Measurements from ENCODE around the gene FNDC3B.

FNDC3B gene

DNA sequence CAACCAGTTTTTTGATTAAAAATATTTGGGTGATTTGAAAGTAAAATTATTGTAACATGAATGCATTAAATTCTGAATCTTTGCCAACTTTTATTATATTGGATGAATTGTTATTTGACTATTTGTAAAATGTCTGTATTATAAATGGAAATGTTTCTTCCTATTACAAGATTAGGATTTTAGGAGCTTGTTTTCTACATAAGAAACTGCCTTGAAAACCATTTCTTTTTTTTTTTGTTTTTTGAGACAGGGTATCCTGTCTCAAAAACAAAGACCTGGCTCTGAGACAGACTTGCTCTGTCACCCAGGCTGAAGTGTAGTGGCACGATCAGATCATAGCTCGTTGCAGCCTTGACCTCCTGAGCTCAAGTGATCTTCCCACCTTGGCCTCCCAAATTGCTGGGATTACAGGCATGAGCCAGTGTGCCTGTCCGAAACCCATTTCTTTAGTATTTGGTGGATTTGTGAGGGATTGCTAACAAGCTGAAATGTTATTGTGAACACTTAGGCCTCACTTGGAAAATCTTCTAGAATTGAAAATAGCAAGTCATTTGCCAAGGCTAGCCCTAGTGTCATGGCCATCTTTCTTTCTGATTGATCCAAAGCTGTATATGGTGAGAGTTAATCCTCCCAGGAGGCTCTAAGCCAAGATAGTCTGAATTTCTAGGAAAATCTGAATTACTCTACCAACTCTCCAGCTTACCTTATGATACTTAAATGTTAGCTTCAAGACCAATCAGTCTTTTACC, 100.3 kb downstream of the FNDC3B start:
- DNase-seq = no peak

DNA sequence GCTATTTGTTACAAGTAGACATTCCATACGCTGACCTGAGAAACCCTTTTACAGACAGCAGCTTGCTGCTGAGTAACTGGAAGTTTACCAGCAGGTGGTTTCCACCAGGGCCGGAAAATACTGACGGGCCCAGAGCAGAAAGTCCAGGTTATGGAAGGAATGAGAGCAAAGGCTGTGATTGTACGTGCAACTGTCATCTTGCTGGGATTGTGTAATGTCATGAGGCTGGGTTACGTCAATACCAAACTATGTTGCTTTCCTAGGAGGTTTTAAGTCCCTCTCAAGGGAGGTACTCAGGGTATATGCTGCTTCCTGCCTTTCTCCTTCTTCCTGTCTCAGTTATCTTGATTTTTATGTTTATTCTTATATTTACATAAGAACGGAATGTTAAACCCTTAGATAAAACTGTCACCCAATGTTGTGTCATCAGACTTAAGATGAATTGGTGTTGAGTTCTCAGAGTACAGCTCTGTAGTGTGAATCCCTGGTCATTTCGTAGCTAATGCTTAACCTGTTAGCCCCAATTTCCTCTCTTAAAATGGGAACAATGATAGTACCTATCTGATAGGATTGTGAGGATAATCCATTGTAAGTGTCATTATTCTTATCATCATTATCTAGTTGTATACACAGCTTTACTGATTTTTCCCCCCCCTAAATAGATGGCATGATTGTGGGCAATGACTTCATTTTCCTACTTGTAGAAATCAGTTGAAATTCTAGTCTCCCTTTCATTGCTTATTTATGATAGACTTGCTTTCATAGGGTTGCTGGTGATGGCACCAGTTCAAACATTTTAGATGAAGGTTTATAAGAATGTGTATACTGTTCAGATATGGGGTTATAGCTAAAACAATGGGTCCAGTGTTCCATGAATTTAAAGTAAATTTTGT, 101.4 kb downstream of the FNDC3B start:
- no peak for DNase-seq

DNA sequence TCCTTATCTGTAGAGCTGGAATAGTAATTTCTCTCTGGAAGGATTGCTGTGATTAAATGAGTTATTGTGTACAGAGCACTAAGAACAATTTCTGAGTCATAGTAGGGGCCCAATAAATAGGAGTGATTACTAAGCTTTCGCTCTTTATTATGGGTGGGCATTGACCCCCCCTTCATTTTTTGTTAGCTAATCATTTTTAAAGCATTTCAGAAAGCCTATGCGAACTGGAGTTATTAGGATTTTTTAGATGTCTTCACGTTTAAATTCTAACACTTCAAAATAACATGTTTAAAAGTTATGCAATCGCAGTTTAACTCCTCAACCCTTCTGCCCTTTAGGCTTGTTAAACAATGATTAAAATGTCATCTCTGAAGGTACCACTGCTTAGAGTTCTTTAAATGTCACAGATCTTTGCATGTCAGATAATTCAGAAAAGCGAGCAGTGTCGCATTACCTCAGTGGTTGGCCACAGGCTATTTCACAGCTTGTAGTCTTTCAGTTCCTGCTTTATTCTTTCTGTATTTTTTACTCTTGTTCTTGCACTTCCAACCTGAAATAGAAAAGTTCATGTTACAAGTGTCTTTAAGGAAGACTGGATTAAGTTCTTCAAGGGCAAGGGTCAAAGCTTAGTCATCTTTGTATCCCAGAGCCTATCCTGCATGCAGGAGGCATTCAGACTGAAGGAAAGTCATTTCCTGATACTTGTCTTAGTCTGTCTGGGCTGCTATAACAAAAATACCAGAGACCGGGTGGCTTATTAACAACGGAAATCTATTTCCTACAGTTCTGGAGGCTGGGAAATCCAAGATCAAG, 102.9 kb downstream of the FNDC3B start:
- no peak for DNase-seq

DNA sequence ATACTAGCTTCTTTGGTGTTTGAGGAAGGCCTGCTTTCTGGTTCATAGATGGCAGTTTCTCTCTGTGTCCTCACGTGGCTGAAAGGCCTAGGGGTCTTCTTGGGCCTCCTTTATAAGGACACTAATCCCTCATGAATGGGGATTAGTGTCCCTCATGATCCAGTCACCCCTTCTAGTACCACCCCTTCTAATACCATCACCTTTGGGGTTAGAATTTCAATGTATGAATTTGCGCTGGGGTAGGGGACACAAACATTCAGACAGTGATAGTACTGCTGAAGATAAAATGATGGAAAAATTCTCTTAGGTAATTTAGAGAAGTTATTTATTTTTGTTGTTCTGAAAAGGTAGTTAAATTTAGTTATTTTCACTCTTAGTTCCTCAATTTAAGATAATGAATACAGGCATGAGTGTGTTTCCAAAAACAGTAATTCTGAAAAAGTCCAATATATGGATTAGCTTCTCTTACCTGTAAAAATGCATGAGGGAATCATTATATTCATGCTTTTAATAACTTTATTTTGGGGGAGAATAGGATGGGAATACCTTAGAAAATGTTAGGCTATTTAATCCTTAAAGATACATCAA, 103.6 kb downstream of the FNDC3B start:
- no peak for DNase-seq

DNA sequence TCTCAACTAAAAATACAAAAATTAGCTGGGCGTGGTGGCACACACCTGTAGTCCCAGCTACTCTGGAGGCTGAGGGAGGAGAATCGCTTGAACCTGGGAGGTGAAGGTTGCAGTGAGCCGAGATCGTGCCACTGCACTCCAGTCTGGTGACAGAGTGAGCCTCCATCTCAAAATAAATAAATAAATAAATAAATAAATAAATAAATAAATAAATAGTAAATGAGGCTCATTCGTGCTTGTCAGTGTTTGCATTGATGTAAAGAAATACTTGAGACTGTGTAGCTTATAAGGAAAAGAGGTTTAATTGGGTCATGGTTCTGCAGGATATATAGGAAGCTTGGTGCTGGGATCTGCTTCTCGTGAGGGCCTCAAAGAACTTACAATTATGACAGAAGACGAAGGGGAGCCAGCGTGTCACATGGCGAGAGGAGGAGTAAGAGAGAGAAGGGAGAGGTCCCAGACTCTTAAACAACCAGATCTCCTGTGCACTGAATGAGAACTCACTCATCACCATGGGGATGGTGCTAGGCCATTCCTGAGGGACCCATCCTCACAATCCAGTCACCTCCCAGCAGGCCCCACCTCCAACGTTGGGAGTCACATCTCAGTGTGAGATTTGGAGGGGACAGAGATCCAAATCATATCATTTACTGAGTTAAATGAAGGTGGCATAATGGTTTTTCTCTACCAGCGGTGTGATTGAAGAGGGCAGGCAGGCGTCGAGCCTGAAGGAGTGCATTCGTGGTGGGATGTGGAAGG, 104.5 kb downstream of the FNDC3B start:
- no peak for DNase-seq

DNA sequence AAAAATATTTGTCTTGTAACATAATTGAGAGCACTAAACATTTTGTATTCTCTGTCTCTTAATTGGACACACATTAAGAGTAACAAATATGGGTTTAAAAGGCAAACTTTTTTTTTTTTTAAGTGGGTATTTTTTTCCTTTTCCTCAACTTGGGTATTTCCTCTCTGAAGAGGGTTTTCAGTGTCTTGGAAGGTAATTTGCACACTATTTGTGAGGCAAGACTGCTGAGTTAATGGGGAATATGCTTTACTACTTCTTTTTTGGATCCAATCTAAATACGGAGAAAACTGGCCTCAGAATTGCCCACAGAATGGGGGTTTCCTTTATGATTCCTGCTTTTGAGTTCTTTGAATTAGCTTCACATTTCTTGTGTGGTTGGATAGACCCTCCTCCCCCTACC, 105.2 kb downstream of the FNDC3B start:
- no peak for DNase-seq

DNA sequence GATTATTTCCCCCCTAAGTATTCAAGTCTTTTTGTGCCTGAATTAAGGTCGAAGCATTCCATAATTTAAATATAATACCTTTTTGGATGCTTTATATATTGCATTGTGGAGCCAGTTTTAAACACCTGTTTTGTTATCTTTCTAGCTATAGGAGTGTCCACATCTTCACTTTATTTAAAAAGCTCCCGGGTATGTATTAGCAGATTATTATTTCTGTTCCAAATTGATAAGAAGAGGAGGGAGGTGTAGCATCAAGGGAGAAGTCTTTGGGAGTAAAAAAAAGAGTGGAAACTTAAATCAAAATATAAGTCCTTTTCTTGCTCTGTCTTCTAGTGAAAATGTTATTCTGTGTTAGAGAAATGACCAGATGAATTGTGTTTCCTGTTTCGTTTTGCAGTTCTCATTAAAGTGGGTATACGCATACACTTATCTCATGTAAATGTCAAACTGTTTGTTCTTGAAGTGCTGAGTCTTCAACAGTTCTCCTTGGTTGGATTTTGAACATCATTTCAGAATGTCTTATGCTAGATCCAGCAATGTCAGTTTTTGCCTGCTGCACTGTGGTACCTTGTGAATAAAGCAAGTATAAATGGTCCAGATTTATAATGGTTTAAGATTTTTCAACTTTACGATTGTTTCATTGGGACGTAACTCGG, 105.8 kb downstream of the FNDC3B start:
- peak in 1 of 2 donors; percentile 50 for DNase-seq

DNA sequence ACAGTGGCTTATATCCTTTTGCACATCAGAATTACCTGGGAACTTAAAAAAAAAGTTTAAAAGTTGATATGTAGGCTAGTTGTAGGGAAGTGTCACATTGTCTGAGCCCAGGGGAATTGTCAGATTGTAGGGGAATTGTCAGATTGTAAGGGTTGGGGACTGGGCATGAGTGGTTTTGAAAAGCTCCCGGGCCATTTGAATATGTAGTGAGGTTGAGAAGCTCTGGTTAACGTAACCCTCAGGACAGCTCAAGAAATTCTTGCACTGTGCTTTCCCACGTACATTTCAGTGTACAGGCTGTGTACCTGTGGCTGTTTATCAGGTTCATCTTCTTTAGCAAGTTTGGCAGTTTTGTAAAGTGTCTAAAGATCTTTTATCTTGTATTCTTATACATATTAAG, 107.0 kb downstream of the FNDC3B start:
- no peak for DNase-seq

DNA sequence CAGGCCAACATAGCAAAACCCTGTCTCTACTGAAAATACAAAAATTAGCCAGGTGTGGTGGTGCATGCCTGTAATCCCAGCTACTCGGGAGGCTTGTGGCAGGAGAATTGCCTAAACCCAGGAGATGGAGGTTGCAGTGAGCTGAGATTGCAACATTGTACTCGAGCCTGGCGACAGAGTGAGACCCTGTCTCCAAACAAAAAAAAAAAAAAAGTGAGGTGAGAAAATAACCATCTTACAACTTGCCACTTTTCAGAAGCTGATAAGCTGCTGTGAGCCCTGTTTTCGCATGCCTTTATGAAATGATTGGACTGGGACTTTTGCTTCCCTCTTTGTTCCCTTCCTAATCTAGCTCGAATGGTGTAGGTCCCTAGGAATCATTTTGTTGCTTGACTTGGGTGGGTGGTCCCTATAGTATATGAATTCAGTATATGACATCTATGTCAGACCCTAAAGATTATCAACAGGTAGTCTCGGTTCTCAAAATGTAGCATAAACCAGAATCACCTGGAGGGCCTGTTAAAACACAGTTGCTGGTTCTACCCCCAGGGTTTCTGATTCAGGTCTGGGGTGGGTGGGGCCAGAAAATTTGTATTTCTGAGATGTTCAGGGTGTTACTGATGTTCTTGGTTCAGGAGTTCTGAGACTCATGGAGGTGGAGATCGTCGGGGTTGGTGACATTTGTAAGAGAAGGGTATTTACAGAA, 107.9 kb downstream of the FNDC3B start:
- no peak for DNase-seq

DNA sequence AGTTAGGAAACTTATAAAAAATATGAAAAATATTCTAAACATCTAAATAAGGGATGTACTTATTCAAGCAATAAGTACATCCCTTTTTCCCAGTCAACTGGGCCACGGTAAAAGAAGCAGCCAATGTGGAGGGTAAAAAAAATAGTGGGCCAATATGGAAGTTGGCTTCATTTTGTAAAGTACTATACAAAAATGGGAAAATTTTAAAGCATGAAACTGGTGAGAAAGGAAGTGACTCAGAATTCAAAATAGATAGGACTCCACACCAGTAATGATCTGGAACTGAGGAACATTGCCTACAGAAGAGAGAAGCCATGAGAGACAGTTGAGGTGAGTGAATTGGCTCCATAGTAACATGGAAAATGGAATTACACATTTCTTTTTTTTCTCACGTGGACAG, 108.9 kb downstream of the FNDC3B start:
- peak in 1 of 2 donors; percentile 48 for DNase-seq

DNA sequence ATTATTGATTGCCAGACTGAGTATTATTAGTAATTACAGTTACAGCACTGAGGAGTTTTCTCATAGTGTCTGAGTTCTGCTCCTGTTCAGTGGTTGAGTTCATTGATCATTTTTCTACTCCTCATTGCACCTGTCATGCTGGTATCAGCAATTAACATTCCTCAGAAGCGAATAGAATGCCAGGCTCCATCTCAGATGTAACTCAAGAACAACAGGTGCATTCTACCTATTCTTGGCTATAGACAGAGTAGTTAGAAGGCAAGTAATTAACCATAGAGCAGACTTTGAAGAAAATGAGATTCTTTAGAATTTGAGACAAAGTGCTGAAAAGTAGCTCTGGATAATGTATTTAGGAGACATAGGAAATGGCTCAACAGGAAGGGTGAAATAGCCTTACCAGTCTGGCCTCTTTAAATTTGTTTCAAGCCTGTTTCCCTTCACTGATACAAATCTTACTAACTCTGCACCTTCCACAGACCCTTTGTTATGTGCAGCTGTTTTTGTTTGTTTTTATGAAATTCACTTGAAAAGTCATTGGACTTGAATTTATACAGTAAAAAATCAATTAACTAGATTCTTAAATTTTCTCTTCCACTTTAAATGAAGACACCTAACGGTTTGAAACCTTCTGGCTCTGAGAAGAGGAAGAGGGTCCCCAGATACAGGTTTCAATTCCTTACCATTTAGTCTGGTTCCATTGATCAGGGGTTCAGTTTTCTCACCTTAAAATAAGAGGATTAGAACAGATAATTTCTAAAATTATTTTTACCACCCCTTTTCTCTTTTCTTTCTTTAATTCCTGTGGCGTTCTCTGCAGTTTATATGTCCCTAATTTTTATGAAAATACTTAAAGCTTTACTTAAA, 109.6 kb downstream of the FNDC3B start:
- no peak for DNase-seq

DNA sequence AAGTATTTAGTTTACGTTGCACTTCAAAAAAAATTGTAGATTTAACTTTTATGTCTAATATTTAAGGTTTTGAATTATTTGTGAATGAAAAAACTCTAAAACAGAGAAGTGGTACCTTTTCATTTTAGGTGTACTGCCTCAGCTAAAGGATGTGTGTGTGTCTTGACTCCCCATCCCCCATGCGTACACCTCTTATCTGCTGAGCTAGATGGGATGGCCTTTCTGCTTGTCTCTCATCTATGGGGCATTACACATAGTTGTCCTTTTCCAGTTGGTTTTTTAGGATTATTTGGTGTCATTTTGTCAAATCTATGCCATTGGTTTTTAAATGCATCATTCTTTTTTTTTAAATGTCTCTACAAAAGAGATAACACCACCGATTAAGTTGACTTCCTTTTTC, 110.9 kb downstream of the FNDC3B start:
- DNase-seq = no peak

DNA sequence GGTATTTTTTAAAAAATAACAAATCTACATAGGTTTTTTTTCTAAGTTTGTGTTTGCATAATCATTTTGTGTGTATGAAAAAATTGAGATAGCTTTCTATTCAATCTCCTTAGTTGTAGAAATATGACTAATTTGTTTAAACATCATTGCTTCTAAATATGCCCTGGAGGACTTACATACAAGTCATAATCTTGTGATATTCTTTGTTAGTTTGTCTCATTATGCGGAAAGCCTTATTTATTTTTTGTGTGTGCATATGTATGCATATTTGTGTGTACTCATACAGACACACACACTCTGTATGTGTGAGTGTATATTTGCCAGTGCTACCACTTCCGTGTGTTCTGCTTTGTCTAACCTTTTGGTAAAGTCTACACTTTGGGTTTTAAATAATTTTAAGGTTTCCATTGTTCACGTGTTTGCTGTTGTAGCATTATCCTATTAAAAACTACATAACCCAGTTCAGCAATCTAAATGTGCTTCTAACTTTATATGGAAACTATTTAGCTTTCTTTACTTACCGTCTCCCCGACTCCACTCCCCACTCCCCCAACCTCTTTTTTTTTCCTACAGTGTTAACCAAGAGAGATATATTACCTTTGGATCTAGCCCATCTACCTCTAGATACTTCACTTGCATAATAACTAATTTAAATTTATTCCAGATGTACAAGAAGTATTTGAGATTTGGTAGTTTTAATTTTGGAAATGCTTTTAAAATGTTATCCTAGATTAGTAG, 111.7 kb downstream of the FNDC3B start:
- no peak for DNase-seq

DNA sequence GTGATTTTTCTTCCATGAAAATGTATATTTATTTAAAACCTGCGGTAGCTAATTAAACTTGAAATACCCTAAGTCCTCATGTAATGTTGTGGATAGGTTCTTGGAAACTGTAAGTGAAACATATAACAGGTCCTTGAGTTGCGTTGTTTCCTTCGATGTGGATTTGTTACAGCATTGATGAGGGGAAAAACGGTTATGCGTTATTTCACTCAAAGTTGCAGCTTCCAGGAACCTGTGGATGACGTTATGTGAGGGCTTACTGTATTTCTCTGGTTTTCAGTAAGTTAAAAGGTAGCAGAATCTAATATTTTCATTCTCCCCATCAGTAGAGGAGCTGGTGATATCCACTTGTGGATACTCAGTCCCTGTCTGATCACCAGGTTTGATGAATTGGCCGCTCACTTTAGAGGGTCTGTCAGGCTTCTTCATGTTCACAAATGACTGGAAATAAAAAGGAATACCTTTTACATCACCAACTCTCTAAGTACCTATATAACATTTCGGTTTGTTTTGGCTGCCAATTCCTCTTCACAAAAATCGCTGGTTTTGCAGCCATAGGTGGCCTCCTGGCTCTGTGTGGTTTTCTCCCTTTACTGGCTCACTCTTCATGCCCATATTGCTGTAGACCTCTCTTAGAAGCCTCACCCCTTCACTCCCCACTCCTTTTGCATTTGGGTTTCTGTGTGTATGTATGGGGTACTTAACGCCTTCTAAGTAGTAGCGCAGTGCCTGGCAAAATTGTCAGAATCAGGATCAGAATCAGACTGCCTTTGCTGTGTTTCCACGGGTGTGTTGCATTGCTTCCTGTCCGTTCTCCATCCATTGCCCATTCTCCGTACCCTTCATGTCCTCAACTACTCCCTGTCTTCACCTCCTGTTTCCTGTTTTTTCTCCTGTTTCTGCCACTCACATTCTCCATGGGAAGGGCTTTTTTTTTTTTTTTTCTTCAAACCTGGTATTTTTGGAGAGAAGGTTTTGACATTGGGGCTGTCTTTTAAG, 112.6 kb downstream of the FNDC3B start:
- DNase-seq = no peak

DNA sequence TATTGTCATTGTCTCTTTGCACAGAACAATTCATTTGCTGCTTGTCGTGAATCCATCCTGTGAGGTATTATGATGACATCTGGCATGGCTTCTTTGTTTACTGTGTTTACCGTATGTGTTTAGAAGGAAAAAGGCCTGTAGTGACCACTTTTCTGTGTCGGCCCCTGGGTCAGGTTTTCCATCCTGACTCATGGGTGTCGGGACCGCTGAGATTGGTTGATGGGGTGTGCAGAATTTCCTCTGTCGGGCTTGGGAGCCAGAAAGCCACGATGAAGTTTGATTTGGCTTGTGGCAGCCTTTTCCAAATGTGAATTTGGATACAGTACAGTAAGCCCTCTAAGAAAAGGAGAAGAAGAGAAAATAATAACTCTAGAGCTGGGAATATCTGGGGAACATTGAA, 113.5 kb downstream of the FNDC3B start:
- no peak for DNase-seq

DNA sequence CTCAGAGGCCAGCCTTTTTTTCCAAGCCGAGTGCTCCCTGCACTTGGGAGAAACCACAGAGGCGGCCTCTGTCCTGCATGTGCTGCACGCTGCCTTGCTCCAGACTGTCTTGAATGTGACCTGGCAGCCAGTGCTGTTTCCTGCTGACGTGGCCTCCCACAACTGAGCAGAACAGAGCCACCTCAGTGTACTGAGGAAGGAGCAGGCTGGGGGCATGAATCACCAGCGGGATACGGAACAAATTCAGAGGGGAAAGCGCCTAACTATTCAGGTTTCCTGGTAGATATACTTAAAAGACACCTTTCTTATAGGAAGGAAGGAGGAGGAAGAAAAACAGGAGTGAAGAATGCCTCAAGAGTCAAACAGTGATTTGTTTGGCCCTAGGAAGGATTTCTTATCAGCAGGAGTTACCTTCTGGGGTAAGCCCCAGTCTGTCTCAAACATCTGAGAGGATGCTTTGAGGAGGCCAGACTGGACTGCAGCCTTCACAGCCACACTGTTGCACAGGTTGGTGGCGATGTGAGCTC, 114.0 kb downstream of the FNDC3B start:
- peak; percentile 27 to 86 for DNase-seq
